Naive thymus-derived CD8-positive, alpha-beta T cell (primary cell): ENCODE measurements around the gene IL36A. TPM values are rescaled to one million over a fixed set of nuclear protein-coding genes. Genes with fewer than 3 reads are reported as not detected.
A peak's percentile ranks its signal among the peaks of the same experiment; 100 is the strongest.

Experiments used
- ATAC-seq, 2 donors: fragments of 150-1000 bp; cut with Tn5 transposase in 1 of 2; sonication (Bioruptor Pico), chemical (Tn5 transposase) in 1 of 2; 1 replicate in 1 of 2; 2 replicates in 1 of 2; pipeline ENCODE4 v1.10.0; 2021; ENCODE audit warnings: mild to moderate bottlenecking in 2 of 2, moderate library complexity in 2 of 2
- POLR2A ChIA-PET: fragments of 350-600 bp; sonication (Branson Sonifier 250); formaldehyde crosslinking; loops from one replicate; lab custom pipeline; 2021; ENCODE audit warnings: antibody characterized with exemption; lab: Charles Lee
- DNase-seq, 10 donors: peaks; one replicate each; pipeline versions ENCODE4 v3.0.0 to v3.0.0-alpha.2; 2020 to 2022
- H3K27ac Mint-ChIP-seq, 10 donors: one replicate each; pipeline ENCODE4 v1.8.0; 2020 to 2022; ENCODE audit warnings: mild to moderate bottlenecking in 10 of 10, mixed read lengths in 10 of 10, moderate library complexity in 4 of 10, inconsistent platforms in 1 of 10
- H3K27me3 Mint-ChIP-seq, 5 donors: one replicate each; pipeline ENCODE4 v1.8.0; 2021 to 2022; ENCODE audit warnings: mixed read lengths in 5 of 5
- H3K36me3 Mint-ChIP-seq, 3 donors: one replicate each; pipeline ENCODE4 v1.8.0; 2020 to 2022; ENCODE audit warnings: mixed read lengths in 3 of 3, mild to moderate bottlenecking in 2 of 3, inconsistent platforms in 1 of 3
- H3K4me1 Mint-ChIP-seq, 4 donors: one replicate each; pipeline ENCODE4 v1.8.0; 2021 to 2022; ENCODE audit warnings: mixed read lengths in 4 of 4
- H3K4me3 Mint-ChIP-seq, 10 donors: one replicate each; pipeline ENCODE4 v1.8.0; 2020 to 2022; ENCODE audit warnings: mild to moderate bottlenecking in 10 of 10, mixed read lengths in 10 of 10, moderate library complexity in 6 of 10, inconsistent platforms in 1 of 10
- H3K9me3 Mint-ChIP-seq, 9 donors: one replicate each; pipeline ENCODE4 v1.8.0; 2020 to 2022; ENCODE audit warnings: mixed read lengths in 9 of 9, mild to moderate bottlenecking in 3 of 9, inconsistent platforms in 1 of 9, moderate library complexity in 1 of 9
- polyA plus RNA-seq, 3 donors: library from polyadenylated mRNA; unstranded; fragments of 300-500 nt; fragmentation: Illumina TruSeq; gene quantifications; one replicate each; pipeline ENCODE4 v1.2.3, GENCODE V29; 2021
- total RNA-seq, 8 experiments: library from RNA in 2 of 8; stranded (reverse) in 2 of 8; gene quantifications; one replicate each; pipeline ENCODE4 v1.2.3 and lab custom pipeline; 2021 to 2026

IL36A gene
- total and polyA plus RNA-seq, 5 experiments from 2014 or later: 0.25 to 2.1 (median 0.84) TPM; not detected in 1

- H3K27me3 Mint-ChIP-seq: peaks cover 0 to 32% (median 6%) of the 10 kb centered on the region in 5 donors
- peaks cover 0 to 1% (median 0%) of the 10 kb centered on the region in 9 donors for H3K9me3 Mint-ChIP-seq
- ATAC-seq: no peak
- POLR2A ChIA-PET: no interaction called here
- DNase-seq: no peak
- peak overlapping the region in 1 of 10 donors; percentile 80 for H3K27ac Mint-ChIP-seq
- peaks cover 0 to 3% (median 0%) of the 10 kb centered on the region in 4 donors for H3K4me1 Mint-ChIP-seq
- H3K36me3 Mint-ChIP-seq: no peaks in the 10 kb centered on the region
- no peak overlapping the region for H3K4me3 Mint-ChIP-seq
Measured at GRCh38 chr2:113028112-113028511, 22.9 kb downstream of the IL36A start.

- DNase-seq: no peak
- Mint-ChIP-seq H3K4me3 (no peak overlapping the region), H3K4me1 (peaks cover 0 to 5% (median 0%) of the 10 kb centered on the region in 4 donors), H3K27me3 (peaks cover 0 to 15% (median 6%) of the 10 kb centered on the region in 5 donors), H3K9me3 (peaks cover 0 to 1% (median 0%) of the 10 kb centered on the region in 9 donors), H3K27ac (peak overlapping the region in 3 of 10 donors; percentile 22 to 51 (median 43)), H3K36me3 (no peaks in the 10 kb centered on the region)
- POLR2A ChIA-PET: no interaction called here
- ATAC-seq: no peak
Measured at GRCh38 chr2:113032737-113033136, 27.5 kb downstream of the IL36A start.

GRCh38 chr2:113034016-113034415 is 28.8 kb downstream of the IL36A start:
- Mint-ChIP-seq H3K27ac (no peak overlapping the region), H3K27me3 (peaks cover 0 to 13% (median 6%) of the 10 kb centered on the region in 5 donors), H3K4me1 (peaks cover 0 to 5% (median 0%) of the 10 kb centered on the region in 4 donors), H3K9me3 (peaks cover 0 to 1% (median 0%) of the 10 kb centered on the region in 9 donors), H3K36me3 (no peaks in the 10 kb centered on the region), H3K4me3 (no peak overlapping the region)
- no peak for DNase-seq
- POLR2A ChIA-PET: no interaction called here
- no peak for ATAC-seq

- Mint-ChIP-seq H3K36me3 (no peaks in the 10 kb centered on the region), H3K27ac (no peak overlapping the region), H3K9me3 (no peaks in the 10 kb centered on the region), H3K4me3 (no peak overlapping the region), H3K27me3 (peaks cover 0 to 7% (median 0%) of the 10 kb centered on the region in 5 donors), H3K4me1 (peaks cover 0 to 2% (median under 1%) of the 10 kb centered on the region in 4 donors)
- DNase-seq (no peak), ATAC-seq (no peak)
- POLR2A ChIA-PET: no interaction called here
Measured at GRCh38 chr2:113036763-113037162, 31.5 kb downstream of the IL36A start.

- POLR2A ChIA-PET: no interaction called here
- DNase-seq: no peak
- no peaks in the 10 kb centered on the region for H3K36me3 Mint-ChIP-seq
- no peak overlapping the region for H3K27ac Mint-ChIP-seq
- no peaks in the 10 kb centered on the region for H3K9me3 Mint-ChIP-seq
- H3K4me3 Mint-ChIP-seq: no peak overlapping the region
- no peak for ATAC-seq
- H3K27me3 Mint-ChIP-seq: peaks cover 0 to 7% (median 0%) of the 10 kb centered on the region in 5 donors
- H3K4me1 Mint-ChIP-seq: peaks cover 0 to 4% (median under 1%) of the 10 kb centered on the region in 4 donors
Measured at GRCh38 chr2:113038291-113038690, 33.0 kb downstream of the IL36A start.

GRCh38 chr2:113039158-113039557 is 33.9 kb downstream of the IL36A start:
- Mint-ChIP-seq H3K4me1 (peaks cover 0 to 3% (median under 1%) of the 10 kb centered on the region in 4 donors), H3K4me3 (no peak overlapping the region), H3K27me3 (peaks cover 0 to 7% (median 0%) of the 10 kb centered on the region in 5 donors), H3K9me3 (no peaks in the 10 kb centered on the region), H3K27ac (peak overlapping the region in 2 of 10 donors; percentile 61 to 75), H3K36me3 (no peaks in the 10 kb centered on the region)
- ATAC-seq (no peak), DNase-seq (no peak)
- POLR2A ChIA-PET: no interaction called here

GRCh38 chr2:113039719-113040118 is 34.5 kb downstream of the IL36A start:
- no peak for ATAC-seq
- Mint-ChIP-seq H3K36me3 (no peaks in the 10 kb centered on the region), H3K27me3 (peaks cover 0 to 7% (median 0%) of the 10 kb centered on the region in 5 donors), H3K4me3 (no peak overlapping the region), H3K27ac (peak overlapping the region in 1 of 10 donors; percentile 75), H3K9me3 (no peaks in the 10 kb centered on the region), H3K4me1 (peaks cover 0 to 2% (median under 1%) of the 10 kb centered on the region in 4 donors)
- DNase-seq: no peak
- POLR2A ChIA-PET: no interaction called here

- Mint-ChIP-seq H3K27me3 (peaks cover 0 to 6% (median 0%) of the 10 kb centered on the region in 5 donors), H3K36me3 (peaks cover 0 to 1% (median 0%) of the 10 kb centered on the region in 3 donors), H3K4me1 (peaks cover 0 to 2% (median under 1%) of the 10 kb centered on the region in 4 donors), H3K4me3 (no peak overlapping the region), H3K9me3 (no peaks in the 10 kb centered on the region), H3K27ac (peak overlapping the region in 1 of 10 donors; percentile 47)
- POLR2A ChIA-PET: no interaction called here
- no peak for DNase-seq
- ATAC-seq: no peak
Measured at GRCh38 chr2:113041871-113042270, 36.6 kb downstream of the IL36A start.

GRCh38 chr2:113046465-113046864 is 41.2 kb downstream of the IL36A start:
- POLR2A ChIA-PET: interaction anchor here (0.7 kb wide), 1 partner anchor 329 kb away, joined by 10 read pairs; no protein-coding TSS in a partner anchor
- H3K4me1 Mint-ChIP-seq: peaks cover 0 to 3% (median 0%) of the 10 kb centered on the region in 4 donors
- no peak overlapping the region for H3K4me3 Mint-ChIP-seq
- ATAC-seq: no peak
- DNase-seq: no peak
- H3K27me3 Mint-ChIP-seq: peaks cover 0 to 5% (median 0%) of the 10 kb centered on the region in 5 donors
- peaks cover 0 to 1% (median 0%) of the 10 kb centered on the region in 3 donors for H3K36me3 Mint-ChIP-seq
- peaks cover 0 to 6% (median 0%) of the 10 kb centered on the region in 9 donors for H3K9me3 Mint-ChIP-seq
- H3K27ac Mint-ChIP-seq: no peak overlapping the region

- DNase-seq: no peak
- H3K27me3 Mint-ChIP-seq: peaks cover 0 to 9% (median 0%) of the 10 kb centered on the region in 5 donors
- H3K4me3 Mint-ChIP-seq: no peak overlapping the region
- H3K27ac Mint-ChIP-seq: peak overlapping the region in 1 of 10 donors; percentile 85
- ATAC-seq: no peak
- POLR2A ChIA-PET: no interaction called here
- H3K4me1 Mint-ChIP-seq: peaks cover 0 to 4% (median under 1%) of the 10 kb centered on the region in 4 donors
- peaks cover 3 to 31% (median 19%) of the 10 kb centered on the region in 9 donors for H3K9me3 Mint-ChIP-seq
- peaks cover 0 to 25% (median 19%) of the 10 kb centered on the region in 3 donors for H3K36me3 Mint-ChIP-seq
Measured at GRCh38 chr2:113050921-113051895, 45.9 kb downstream of the IL36A start.

GRCh38 chr2:113052396-113052917 is 47.2 kb downstream of the IL36A start, which contains the start of gene IL36B:
TSS of gene IL36B (minus strand) at chr2:113052867.
- POLR2A ChIA-PET: no interaction called here
- Mint-ChIP-seq H3K9me3 (peaks cover 3 to 34% (median 22%) of the 10 kb centered on the region in 9 donors), H3K4me3 (no peak within 1 kb of the TSS), H3K36me3 (peaks cover 0 to 25% (median 19%) of the 10 kb centered on the region in 3 donors), H3K4me1 (peaks cover 0 to 4% (median under 1%) of the 10 kb centered on the region in 4 donors), H3K27me3 (peaks cover 0 to 4% (median 0%) of the 10 kb centered on the region in 5 donors), H3K27ac (peak within 1 kb of the TSS in 1 of 10 donors; percentile 38)
- no peak for DNase-seq
- no peak for ATAC-seq

GRCh38 chr2:113053666-113054065 is 48.4 kb downstream of the IL36A start:
- Mint-ChIP-seq H3K4me1 (peaks cover 0 to 4% (median under 1%) of the 10 kb centered on the region in 4 donors), H3K4me3 (no peak overlapping the region), H3K27ac (no peak overlapping the region), H3K9me3 (peaks cover 3 to 34% (median 22%) of the 10 kb centered on the region in 9 donors), H3K27me3 (peaks cover 0 to 4% (median 0%) of the 10 kb centered on the region in 5 donors), H3K36me3 (peaks cover 0 to 25% (median 19%) of the 10 kb centered on the region in 3 donors)
- ATAC-seq: no peak
- POLR2A ChIA-PET: no interaction called here
- DNase-seq: no peak
